T-helper 17 cell (primary cell): ENCODE data around the gene PSAPL1. TPM values are rescaled to one million over a fixed set of nuclear protein-coding genes. Genes with fewer than 3 reads are reported as not detected.

Experiments
- ATAC-seq: fragments of 150-1000 bp; cut with Tn5 transposase; 2 replicates; pipeline ENCODE4 v1.10.0; 2021; ENCODE audit warnings: mild to moderate bottlenecking, moderate library complexity
- DNase-seq, 3 donors: peaks; one replicate each; pipeline versions ENCODE4 v3.0.0 to v3.0.0-alpha.2; 2020 to 2021
- H3K9me3 ChIP-seq: one replicate; pipeline ENCODE4 v1.7.0; 2013; ENCODE audit warnings: low read length, mild to moderate bottlenecking; ENCODE audit not compliant: control insufficient read depth, poor library complexity, severe bottlenecking
- H3K27ac Mint-ChIP-seq: one replicate; pipeline ENCODE4 v1.8.0; 2022; ENCODE audit warnings: mild to moderate bottlenecking, moderate library complexity, mixed read lengths
- H3K27me3 Mint-ChIP-seq: one replicate; pipeline ENCODE4 v1.8.0; 2022; ENCODE audit warnings: mixed read lengths
- H3K36me3 Mint-ChIP-seq: one replicate; pipeline ENCODE4 v1.8.0; 2022; ENCODE audit warnings: low read depth, mixed read lengths
- H3K4me1 Mint-ChIP-seq: one replicate; pipeline ENCODE4 v1.8.0; 2022; ENCODE audit warnings: mild to moderate bottlenecking, mixed read lengths
- H3K4me3 Mint-ChIP-seq: one replicate; pipeline ENCODE4 v1.8.0; 2022; ENCODE audit warnings: mild to moderate bottlenecking, moderate library complexity, mixed read lengths
- total RNA-seq, 4 donors: library from RNA in 2 of 4; stranded (reverse) in 2 of 4; gene quantifications; one replicate each; pipeline ENCODE4 v1.2.3 and lab custom pipeline; 2022 to 2026

The PSAPL1 gene
- total RNA-seq, 2 donors from 2014 or later, result not detected

DNA sequence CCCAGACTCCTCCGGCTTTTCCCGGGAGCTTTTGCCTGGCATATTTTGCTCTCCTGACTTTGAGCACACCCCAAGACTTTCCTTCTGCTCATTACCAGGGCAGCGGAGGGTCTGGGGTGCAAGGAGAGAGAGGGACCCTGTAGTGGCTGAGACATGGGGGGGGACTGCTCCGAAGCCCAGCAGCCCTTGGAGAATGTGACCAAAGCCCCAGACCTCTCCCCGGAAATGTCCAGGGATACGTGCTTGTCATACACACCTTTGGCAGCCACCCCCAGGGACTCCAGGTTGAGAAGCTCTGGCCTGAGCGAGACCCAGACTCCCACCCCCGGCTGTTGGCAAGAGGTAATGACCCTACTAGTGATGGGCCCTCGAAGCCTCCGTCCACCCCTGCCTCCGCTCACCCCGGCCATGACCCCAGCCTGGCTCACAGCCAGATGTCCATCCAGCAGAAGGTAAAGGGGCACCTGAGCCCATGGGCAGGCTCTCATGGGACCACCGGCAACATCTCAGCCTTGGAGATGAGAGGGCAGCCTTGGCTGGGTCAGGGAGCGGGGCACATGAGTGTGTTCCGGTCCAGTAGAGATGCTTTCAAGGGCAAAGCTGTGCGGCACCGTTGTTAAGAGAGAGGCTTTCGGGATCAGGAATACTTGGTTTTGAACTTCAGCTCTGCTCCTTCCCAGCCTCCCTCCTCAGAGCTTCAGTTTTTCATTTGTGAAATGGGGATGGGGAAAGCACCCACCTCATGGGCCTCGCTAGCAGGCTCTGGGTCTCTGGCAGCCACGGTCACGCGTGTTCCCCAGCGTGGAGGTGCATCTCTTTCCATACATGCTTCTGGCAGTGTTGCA lies 2.0 kb downstream of the PSAPL1 start:
- DNase-seq (no peak), ATAC-seq (no peak)
- no peak overlapping the region for H3K4me3 Mint-ChIP-seq
- H3K27me3 Mint-ChIP-seq, result peaks cover 15% of the 10 kb centered on the region
- H3K36me3 Mint-ChIP-seq, result no peaks in the 10 kb centered on the region
- no peaks in the 10 kb centered on the region for H3K9me3 ChIP-seq
- H3K4me1 Mint-ChIP-seq, result peaks cover 7% of the 10 kb centered on the region
- no peak overlapping the region for H3K27ac Mint-ChIP-seq

DNA sequence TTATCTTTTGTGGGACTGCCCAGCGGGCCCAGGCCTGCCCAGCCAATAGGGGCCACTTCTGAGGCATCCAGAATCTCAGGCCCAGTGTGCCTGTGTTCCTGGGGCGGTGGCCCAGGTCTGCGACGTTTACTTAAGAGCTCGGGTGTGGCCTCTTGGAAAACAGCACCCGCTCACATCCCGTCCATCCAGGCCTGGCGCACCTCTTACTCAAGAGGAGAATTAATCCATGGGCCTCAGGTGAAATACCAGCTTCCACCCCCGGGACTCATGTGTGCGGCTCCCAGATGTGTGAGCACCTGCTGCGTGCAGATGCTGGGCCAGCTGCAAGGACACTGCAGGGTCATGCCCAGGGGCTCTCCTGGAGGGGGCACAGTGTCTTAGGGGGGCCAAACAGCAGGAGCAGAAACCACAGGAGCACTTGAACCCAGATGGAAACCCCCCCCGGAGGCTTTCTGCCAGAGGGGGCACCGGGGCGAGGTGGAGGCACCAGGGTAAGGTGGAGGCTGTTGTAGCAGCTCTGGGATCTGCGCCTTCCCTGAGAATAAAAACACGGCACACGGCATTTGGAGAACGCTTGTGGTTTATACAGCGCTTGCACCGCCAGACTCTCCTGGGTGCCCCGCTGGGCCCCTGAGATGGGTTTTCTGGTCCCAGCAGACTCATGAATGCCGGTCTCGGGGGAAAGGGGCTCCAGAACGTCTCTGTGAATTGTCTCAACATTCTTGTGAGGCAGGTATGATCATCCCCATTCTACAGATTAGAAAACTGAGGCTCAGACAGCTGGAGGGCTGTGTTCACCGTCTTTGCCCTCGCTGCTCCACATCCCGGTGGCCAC lies 2.8 kb downstream of the PSAPL1 start:
- DNase-seq, result no peak
- Mint-ChIP-seq H3K4me3 (no peak overlapping the region), H3K36me3 (no peaks in the 10 kb centered on the region), H3K4me1 (peaks cover 7% of the 10 kb centered on the region), H3K27ac (no peak overlapping the region), H3K27me3 (peaks cover 19% of the 10 kb centered on the region)
- no peak for ATAC-seq
- H3K9me3 ChIP-seq, result no peaks in the 10 kb centered on the region

GRCh38 chr4:7430965-7431695 lies 3.6 kb downstream of the PSAPL1 start:
- ATAC-seq (no peak), DNase-seq (no peak)
- peaks cover 7% of the 10 kb centered on the region for H3K4me1 Mint-ChIP-seq
- peaks cover 19% of the 10 kb centered on the region for H3K27me3 Mint-ChIP-seq
- no peaks in the 10 kb centered on the region for H3K36me3 Mint-ChIP-seq
- no peak overlapping the region for H3K27ac Mint-ChIP-seq
- no peak overlapping the region for H3K4me3 Mint-ChIP-seq
- H3K9me3 ChIP-seq, result no peaks in the 10 kb centered on the region

GRCh38 chr4:7430368-7430964 lies 4.3 kb downstream of the PSAPL1 start:
- H3K9me3 ChIP-seq, result no peaks in the 10 kb centered on the region
- peaks cover 7% of the 10 kb centered on the region for H3K4me1 Mint-ChIP-seq
- H3K36me3 Mint-ChIP-seq, result no peaks in the 10 kb centered on the region
- ATAC-seq (no peak), DNase-seq (no peak)
- no peak overlapping the region for H3K27ac Mint-ChIP-seq
- H3K27me3 Mint-ChIP-seq, result peaks cover 14% of the 10 kb centered on the region
- H3K4me3 Mint-ChIP-seq, result no peak overlapping the region

GRCh38 chr4:7429601-7430078 lies 5.1 kb downstream of the PSAPL1 start:
- peaks cover 7% of the 10 kb centered on the region for H3K4me1 Mint-ChIP-seq

DNA sequence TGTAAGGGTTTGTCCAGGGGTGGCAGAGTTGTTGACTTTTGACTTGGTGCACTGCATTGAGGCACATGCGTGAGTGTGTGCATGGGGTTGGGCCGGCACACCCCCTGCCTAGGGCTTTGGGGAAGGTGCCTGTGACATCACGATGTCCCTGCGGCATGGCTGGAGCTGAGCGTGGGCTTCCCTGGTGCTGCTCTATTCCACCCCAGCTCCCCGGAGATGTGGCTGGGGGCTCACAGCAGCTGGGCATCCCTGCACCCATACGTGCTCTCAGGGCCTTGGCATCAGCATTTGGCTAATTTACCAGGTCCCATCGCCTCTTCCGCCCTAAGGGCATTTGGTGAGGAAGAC lies 5.7 kb downstream of the PSAPL1 start:
- H3K27me3 Mint-ChIP-seq, result peaks cover 10% of the 10 kb centered on the region
- peaks cover 7% of the 10 kb centered on the region for H3K4me1 Mint-ChIP-seq
- DNase-seq (no peak), ATAC-seq (no peak)
- no peak overlapping the region for H3K4me3 Mint-ChIP-seq
- H3K9me3 ChIP-seq, result no peaks in the 10 kb centered on the region
- no peak overlapping the region for H3K27ac Mint-ChIP-seq
- H3K36me3 Mint-ChIP-seq, result no peaks in the 10 kb centered on the region

More at GRCh38 chr4:7429601-7430078, 5.1 kb downstream of the PSAPL1 start:
- Mint-ChIP-seq H3K4me3 (no peak overlapping the region), H3K27me3 (peaks cover 10% of the 10 kb centered on the region), H3K27ac (no peak overlapping the region), H3K36me3 (no peaks in the 10 kb centered on the region)
- ATAC-seq (no peak), DNase-seq (no peak)
- H3K9me3 ChIP-seq, result no peaks in the 10 kb centered on the region

DNA sequence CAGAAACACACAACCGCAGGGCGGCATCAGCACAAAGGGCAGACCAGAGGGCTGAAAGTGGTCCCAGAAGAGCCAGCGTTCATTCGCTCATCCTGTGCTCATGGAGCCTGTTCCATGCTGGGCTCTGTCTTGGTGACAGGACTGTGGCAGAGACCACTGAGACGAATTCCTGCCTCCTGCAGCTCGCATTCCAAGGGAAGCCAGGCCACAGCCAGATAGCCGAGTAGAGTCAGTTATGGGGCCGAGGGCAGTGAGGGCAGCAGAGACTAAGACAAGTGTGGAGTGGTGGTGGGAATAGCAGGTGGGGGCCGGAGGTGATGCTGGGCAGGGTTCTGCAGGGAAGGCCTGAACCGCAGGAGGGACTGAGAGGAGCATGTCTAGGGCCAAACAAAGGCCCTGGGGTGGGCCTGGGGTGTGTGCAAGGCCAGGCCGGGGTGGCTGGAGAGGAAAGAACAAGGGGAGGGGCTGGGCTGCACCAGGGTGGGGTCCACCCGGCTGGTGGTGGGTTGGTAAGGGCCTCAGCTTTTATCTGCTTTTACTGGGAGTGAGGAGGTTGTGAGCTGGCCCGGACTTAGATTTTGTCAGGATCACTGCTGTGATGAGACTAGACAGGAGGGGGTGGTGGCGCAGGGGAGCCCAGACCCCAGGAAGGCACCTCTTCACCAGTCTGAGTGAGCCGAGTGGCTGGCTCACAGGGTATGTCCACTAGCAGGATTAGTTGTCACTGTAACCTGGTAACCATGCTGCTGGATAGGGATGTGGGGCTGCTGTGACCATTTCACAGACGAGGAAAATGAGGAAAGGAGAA lies 6.3 kb downstream of the PSAPL1 start:
- Mint-ChIP-seq H3K4me3 (no peak overlapping the region), H3K27me3 (peaks cover 10% of the 10 kb centered on the region), H3K36me3 (no peaks in the 10 kb centered on the region), H3K27ac (no peak overlapping the region), H3K4me1 (peaks cover 7% of the 10 kb centered on the region)
- peak in 1 of 3 donors; percentile 4 for DNase-seq
- no peak for ATAC-seq
- no peaks in the 10 kb centered on the region for H3K9me3 ChIP-seq

DNA sequence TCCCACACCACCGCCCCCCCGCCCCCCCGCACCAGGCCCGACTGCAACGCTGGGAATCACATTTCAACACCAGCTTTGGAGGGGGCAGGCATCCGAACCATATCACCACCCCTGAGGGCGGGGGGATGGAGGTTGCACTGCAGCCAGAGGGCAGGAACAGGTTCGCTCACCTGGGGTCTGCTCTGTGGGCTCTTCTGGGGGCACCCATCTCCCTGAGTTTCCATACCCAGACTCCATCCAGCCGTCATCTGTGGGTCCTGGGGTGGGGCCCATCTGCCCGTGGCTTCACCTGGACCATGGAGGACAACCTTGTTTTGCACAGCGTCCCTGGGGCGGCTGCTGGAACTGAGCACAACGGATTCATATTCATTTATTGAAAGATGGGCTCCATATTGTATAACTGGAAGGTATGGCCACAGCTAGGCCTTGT lies 6.9 kb downstream of the PSAPL1 start:
- DNase-seq, result peak in 1 of 3 donors; percentile 2
- Mint-ChIP-seq H3K27ac (no peak overlapping the region), H3K4me3 (no peak overlapping the region), H3K27me3 (peaks cover 14% of the 10 kb centered on the region), H3K4me1 (peaks cover 7% of the 10 kb centered on the region), H3K36me3 (no peaks in the 10 kb centered on the region)
- ATAC-seq, result no peak
- H3K9me3 ChIP-seq, result no peaks in the 10 kb centered on the region

GRCh38 chr4:7427361-7427760 lies 7.4 kb downstream of the PSAPL1 start:
- Mint-ChIP-seq H3K4me1 (peaks cover 7% of the 10 kb centered on the region), H3K27me3 (peaks cover 15% of the 10 kb centered on the region), H3K36me3 (no peaks in the 10 kb centered on the region), H3K4me3 (no peak overlapping the region), H3K27ac (no peak overlapping the region)
- DNase-seq (no peak), ATAC-seq (no peak)
- no peaks in the 10 kb centered on the region for H3K9me3 ChIP-seq

DNA sequence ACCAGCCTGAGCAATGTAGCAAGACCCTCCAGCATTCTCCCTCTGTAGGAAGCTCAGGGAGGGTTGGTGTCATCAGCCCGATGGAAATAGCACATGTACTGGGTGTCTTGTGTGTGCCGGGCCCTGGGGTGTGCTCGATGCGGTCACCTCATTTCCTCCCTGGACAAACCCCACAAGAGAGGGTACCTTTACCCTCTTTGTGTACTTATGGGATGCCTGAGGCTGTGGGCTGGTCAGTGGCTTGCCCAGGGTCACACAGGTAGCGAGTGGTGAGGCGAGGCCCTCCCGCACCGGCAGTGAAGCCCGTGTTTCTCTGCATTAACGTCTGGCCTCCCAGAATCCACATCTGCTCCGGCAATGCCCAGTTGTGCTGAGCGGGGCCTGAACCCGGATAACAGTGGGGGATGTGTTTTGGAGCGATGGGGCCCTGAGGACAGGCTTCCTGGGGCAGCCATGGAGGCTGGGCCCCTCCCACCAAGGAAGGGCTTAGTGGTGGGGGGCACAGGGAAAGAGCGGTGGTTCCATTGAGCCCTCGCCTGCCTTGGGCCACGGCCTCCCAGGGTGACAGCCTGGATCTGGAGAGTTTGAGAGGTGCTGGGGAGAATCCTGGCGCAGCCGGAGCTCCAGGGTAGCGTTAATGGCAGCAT lies 8.1 kb downstream of the PSAPL1 start:
- Mint-ChIP-seq H3K27ac (no peak overlapping the region), H3K4me3 (no peak overlapping the region), H3K27me3 (peaks cover 15% of the 10 kb centered on the region), H3K4me1 (peaks cover 7% of the 10 kb centered on the region), H3K36me3 (no peaks in the 10 kb centered on the region)
- ATAC-seq, result no peak
- H3K9me3 ChIP-seq, result no peaks in the 10 kb centered on the region
- DNase-seq, result peak in 1 of 3 donors; percentile 3

- H3K9me3 ChIP-seq, result no peaks in the 10 kb centered on the region
- H3K27ac Mint-ChIP-seq, result no peak overlapping the region
- ATAC-seq, result no peak
- peaks cover 20% of the 10 kb centered on the region for H3K27me3 Mint-ChIP-seq
- peak in 1 of 3 donors; percentile 4 for DNase-seq
- H3K36me3 Mint-ChIP-seq, result no peaks in the 10 kb centered on the region
- no peak overlapping the region for H3K4me3 Mint-ChIP-seq
- peaks cover 7% of the 10 kb centered on the region for H3K4me1 Mint-ChIP-seq
Measured at GRCh38 chr4:7425591-7426468, 8.9 kb downstream of the PSAPL1 start.
